ENCODE data around the gene AXDND1. TPM values are rescaled to one million over a fixed set of nuclear protein-coding genes. Genes with fewer than 3 reads are reported as not detected.
"Not testable (repeated sequence)": the region's sequence is repeated elsewhere in the genome, so short reads cannot be mapped to it uniquely, and the experiment has no call there.

The AXDND1 gene
- total RNA-seq, 5 donors from 2014 or later (not counting 1 experiment from before 2014, with no cell fraction given) = 0.19 to 1.5 (median 0.77) TPM; not detected in 2

DNA sequence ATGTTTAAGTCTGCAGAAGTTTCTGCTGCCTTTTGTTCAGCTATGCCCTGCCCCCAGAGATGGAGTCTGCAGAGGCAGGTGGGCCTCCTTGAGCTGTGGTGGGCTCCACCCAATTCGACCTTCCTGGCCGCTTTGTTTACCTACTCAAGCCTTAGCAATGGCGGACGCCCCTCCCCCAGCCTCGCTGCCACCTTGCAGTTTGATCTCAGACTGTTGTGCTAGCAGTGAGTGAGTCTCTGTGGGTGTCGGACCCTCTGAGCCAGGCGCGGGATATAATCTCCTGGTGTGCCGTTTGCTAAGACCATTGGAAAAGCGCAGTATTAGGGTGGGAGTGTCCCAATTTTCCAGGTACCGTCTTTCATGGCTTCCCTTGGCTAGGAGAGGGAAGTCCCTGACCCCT is 99.9 kb downstream of the AXDND1 start:
- H3K4me3 Mint-ChIP-seq; H3K27me3 ChIP-seq (replicated peaks in 1 of 2; ENCODE audit: control insufficient read depth in 2 of 2, extremely low read depth in 1 of 2, insufficient read depth in 2 of 2, low read length in 1 of 2); H3K27ac Mint-ChIP-seq; DNase-seq; H3K27me3 Mint-ChIP-seq; H3K4me3 ChIP-seq (ENCODE audit: control insufficient read depth in 1 of 2, extremely low read depth in 1 of 2, low read length in 1 of 2); H3K36me3 ChIP-seq (ENCODE audit: control insufficient read depth in 2 of 2, extremely low read depth in 1 of 2, insufficient read depth in 1 of 2, low read length in 1 of 2); CTCF ChIA-PET; H3K36me3 Mint-ChIP-seq; ATAC-seq (replicated peaks in 1 of 4); H3K4me1 ChIP-seq (ENCODE audit: control insufficient read depth in 1 of 2, extremely low read depth in 1 of 2, insufficient read depth in 2 of 2, low read length in 2 of 2); H3K4me1 Mint-ChIP-seq; H3K27ac ChIP-seq (ENCODE audit: low read length); H3K9me3 ChIP-seq: not testable (repeated sequence)
- WGBS (ENCODE audit: insufficient coverage) = 94% methylated on average over 9 of the region's 11 CpGs
- POLR2A ChIA-PET = interaction anchor here in 1 of 2 donors (0.6 kb wide), 1 partner anchor 16 kb away, joined by 6 read pairs; no protein-coding TSS in a partner anchor
- H3K9me3 Mint-ChIP-seq = peaks cover 5 to 11% (median 11%) of the 10 kb centered on the region in 3 donors

DNA sequence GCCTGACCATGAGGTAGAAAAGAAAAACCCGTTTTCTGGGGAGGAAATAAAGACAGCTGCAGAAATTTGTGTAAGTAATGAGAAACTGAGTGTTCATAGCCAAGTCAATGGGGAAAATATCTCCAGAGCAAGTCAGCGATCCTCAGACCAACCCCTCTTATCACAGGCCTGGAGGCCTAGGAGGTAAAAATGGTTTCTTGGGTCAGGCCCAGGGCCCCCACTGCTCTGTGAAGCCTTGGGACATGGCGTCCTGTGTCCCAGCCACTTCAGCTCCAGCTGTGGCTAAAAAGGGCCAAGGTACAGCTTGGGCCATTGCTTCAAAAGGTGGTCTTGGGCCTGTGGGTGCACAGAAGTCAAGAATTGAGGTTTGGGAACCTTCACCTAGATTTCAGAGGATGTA is 108.9 kb downstream of the AXDND1 start:
- H3K36me3 ChIP-seq (ENCODE audit: control insufficient read depth in 2 of 2, extremely low read depth in 1 of 2, insufficient read depth in 1 of 2, low read length in 1 of 2) = no peaks in the 10 kb centered on the region

DNA sequence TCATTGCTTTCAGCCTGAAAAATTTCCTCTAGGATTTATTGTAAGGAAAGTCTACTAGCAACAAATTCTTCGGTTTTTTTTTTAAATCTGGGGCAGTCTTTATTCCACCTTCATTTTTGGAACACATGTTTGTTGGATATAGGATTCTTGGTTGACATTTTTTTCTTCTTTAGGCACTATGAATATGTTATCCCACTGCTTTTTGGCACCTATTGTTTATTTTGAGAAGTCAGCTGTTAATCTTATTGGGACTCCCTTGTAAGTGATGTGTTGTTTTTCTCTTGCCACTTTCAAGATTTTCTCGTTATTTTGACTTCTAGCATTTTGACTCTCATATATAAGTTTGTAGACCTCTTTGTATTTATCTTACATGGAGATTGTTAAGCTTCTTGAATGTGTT is 110.7 kb downstream of the AXDND1 start:
- CTCF ChIA-PET = interaction anchor here in 1 of 2 donors (0.9 kb wide), 1 partner anchor 32 kb away, joined by 3 read pairs; no protein-coding TSS in a partner anchor
- H3K27me3 Mint-ChIP-seq = peaks cover 0 to 7% of the 10 kb centered on the region in 2 donors
- H3K9me3 Mint-ChIP-seq = peaks cover 27 to 43% (median 32%) of the 10 kb centered on the region in 3 donors
- Histone ChIP-seq H3K9me3 (peaks cover 4% of the 10 kb centered on the region), H3K36me3 (ENCODE audit: control insufficient read depth in 2 of 2, extremely low read depth in 1 of 2, insufficient read depth in 1 of 2, low read length in 1 of 2) (no peaks in the 10 kb centered on the region), H3K27me3 (replicated peaks in 1 of 2; ENCODE audit: control insufficient read depth in 2 of 2, extremely low read depth in 1 of 2, insufficient read depth in 2 of 2, low read length in 1 of 2) (peaks cover 0 to 8% of the 10 kb centered on the region in 2 experiments), H3K4me1 (ENCODE audit: control insufficient read depth in 1 of 2, extremely low read depth in 1 of 2, insufficient read depth in 2 of 2, low read length in 2 of 2) (no peaks in the 10 kb centered on the region), H3K27ac (ENCODE audit: low read length) (no peak overlapping the region), H3K4me3 (ENCODE audit: control insufficient read depth in 1 of 2, extremely low read depth in 1 of 2, low read length in 1 of 2) (no peak overlapping the region)
- DNase-seq (no peak), ATAC-seq (replicated peaks in 1 of 4) (no peak)
- H3K4me3 Mint-ChIP-seq = no peak overlapping the region
- no CpG with 5 or more reads among the region's 2 CpGs for WGBS (ENCODE audit: insufficient coverage)
- H3K36me3 Mint-ChIP-seq = peaks cover 5% of the 10 kb centered on the region
- no peaks in the 10 kb centered on the region for H3K4me1 Mint-ChIP-seq
- no peak overlapping the region for H3K27ac Mint-ChIP-seq
- POLR2A ChIA-PET = no interaction called here

More for the DNA sequence above, 108.9 kb downstream of the AXDND1 start:
- Mint-ChIP-seq H3K4me3 (no peak overlapping the region), H3K9me3 (peaks cover 23 to 38% (median 27%) of the 10 kb centered on the region in 3 donors), H3K27me3 (peaks cover 0 to 8% of the 10 kb centered on the region in 2 donors), H3K4me1 (no peaks in the 10 kb centered on the region), H3K27ac (no peak overlapping the region), H3K36me3 (peaks cover 5% of the 10 kb centered on the region)
- peaks cover 0 to 8% of the 10 kb centered on the region in 2 experiments for H3K27me3 ChIP-seq (replicated peaks in 1 of 2; ENCODE audit: control insufficient read depth in 2 of 2, extremely low read depth in 1 of 2, insufficient read depth in 2 of 2, low read length in 1 of 2)
- WGBS (ENCODE audit: insufficient coverage) = no CpG with 5 or more reads among the region's 3 CpGs
- H3K27ac ChIP-seq (ENCODE audit: low read length) = no peak overlapping the region
- DNase-seq = no peak
- CTCF ChIA-PET = no interaction called here
- no peak overlapping the region for H3K4me3 ChIP-seq (ENCODE audit: control insufficient read depth in 1 of 2, extremely low read depth in 1 of 2, low read length in 1 of 2)
- peaks cover 4% of the 10 kb centered on the region for H3K9me3 ChIP-seq
- POLR2A ChIA-PET = no interaction called here
- ATAC-seq (replicated peaks in 1 of 4) = no peak
- no peaks in the 10 kb centered on the region for H3K4me1 ChIP-seq (ENCODE audit: control insufficient read depth in 1 of 2, extremely low read depth in 1 of 2, insufficient read depth in 2 of 2, low read length in 2 of 2)

DNA sequence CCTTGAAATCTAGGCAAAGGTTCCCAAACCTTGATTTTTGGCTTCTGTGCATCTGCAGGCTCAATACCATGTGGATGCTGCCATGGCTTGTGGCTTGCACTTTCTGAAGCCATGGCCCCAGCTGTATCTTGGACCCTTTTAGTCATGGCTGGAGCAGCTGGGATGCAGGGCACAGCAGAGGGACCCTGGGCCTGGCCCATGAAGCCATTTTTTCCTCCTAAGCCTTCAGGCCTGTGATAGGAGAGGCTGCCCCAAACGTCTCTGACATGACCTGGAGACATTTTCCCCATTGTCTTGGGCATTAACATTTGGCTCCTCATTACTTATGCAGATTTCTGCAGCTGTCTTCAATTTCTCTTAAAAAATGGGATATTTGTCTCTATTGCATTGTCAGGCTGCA is 112.6 kb downstream of the AXDND1 start:
- H3K4me3 Mint-ChIP-seq = no peak overlapping the region
- WGBS (ENCODE audit: insufficient coverage) = no CpG with 5 or more reads among the region's 1 CpG
- no peaks in the 10 kb centered on the region for H3K36me3 ChIP-seq (ENCODE audit: control insufficient read depth in 2 of 2, extremely low read depth in 1 of 2, insufficient read depth in 1 of 2, low read length in 1 of 2)
- H3K27me3 Mint-ChIP-seq = peaks cover 0 to 6% of the 10 kb centered on the region in 2 donors
- peaks cover 4% of the 10 kb centered on the region for H3K9me3 ChIP-seq
- peaks cover 31 to 48% (median 32%) of the 10 kb centered on the region in 3 donors for H3K9me3 Mint-ChIP-seq
- no peaks in the 10 kb centered on the region for H3K4me1 ChIP-seq (ENCODE audit: control insufficient read depth in 1 of 2, extremely low read depth in 1 of 2, insufficient read depth in 2 of 2, low read length in 2 of 2)
- POLR2A ChIA-PET = no interaction called here
- no peak overlapping the region for H3K4me3 ChIP-seq (ENCODE audit: control insufficient read depth in 1 of 2, extremely low read depth in 1 of 2, low read length in 1 of 2)
- CTCF ChIA-PET = no interaction called here
- ATAC-seq (replicated peaks in 1 of 4) (no peak), DNase-seq (no peak)
- H3K27ac ChIP-seq (ENCODE audit: low read length) = no peak overlapping the region
- H3K27ac Mint-ChIP-seq = no peak overlapping the region
- peaks cover 0 to 8% of the 10 kb centered on the region in 2 experiments for H3K27me3 ChIP-seq (replicated peaks in 1 of 2; ENCODE audit: control insufficient read depth in 2 of 2, extremely low read depth in 1 of 2, insufficient read depth in 2 of 2, low read length in 1 of 2)
- no peaks in the 10 kb centered on the region for H3K4me1 Mint-ChIP-seq
- H3K36me3 Mint-ChIP-seq = peaks cover 5% of the 10 kb centered on the region

DNA sequence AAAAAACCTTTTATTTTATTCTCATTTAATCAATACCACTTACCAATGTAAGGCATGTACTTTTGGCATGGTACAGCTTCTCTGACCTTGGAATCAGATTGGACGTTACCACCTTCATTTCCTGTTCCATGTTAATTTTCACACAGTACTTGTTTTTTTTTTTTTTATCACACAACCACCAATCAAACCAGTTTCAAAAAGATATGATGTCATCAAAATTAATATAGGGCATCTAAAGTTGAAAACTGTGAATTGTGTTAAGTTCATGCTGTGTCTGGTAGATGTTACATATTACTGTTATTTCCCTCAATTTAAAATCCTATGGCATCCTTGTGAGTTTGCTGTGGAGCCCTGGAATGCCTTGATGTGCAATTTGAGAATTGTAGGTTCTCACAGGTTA is 124.8 kb downstream of the AXDND1 start:
- H3K36me3 ChIP-seq (ENCODE audit: control insufficient read depth in 2 of 2, extremely low read depth in 1 of 2, insufficient read depth in 1 of 2, low read length in 1 of 2) = no peaks in the 10 kb centered on the region
- POLR2A ChIA-PET = no interaction called here

DNA sequence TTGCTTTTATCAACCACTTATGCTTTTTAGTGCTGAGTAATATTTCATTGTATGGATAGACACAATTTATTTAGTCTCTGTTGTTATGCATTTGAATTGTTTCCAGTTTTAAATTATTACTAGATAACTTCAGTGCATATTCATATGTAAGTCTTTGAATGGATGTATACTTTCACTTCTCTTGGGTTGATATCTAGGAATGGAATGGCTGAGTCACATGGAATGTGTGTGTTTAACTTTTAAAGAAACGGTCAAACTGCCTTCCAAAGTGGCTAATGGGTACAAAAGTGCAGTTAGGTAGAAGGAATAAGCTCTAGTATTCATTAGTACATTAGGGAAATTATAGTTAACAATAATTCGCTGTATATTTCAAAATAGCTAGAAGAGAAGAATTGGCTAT is 127.6 kb downstream of the AXDND1 start:
- Histone ChIP-seq H3K4me1 (ENCODE audit: control insufficient read depth in 1 of 2, extremely low read depth in 1 of 2, insufficient read depth in 2 of 2, low read length in 2 of 2) (no peaks in the 10 kb centered on the region), H3K4me3 (ENCODE audit: control insufficient read depth in 1 of 2, extremely low read depth in 1 of 2, low read length in 1 of 2) (no peak overlapping the region), H3K9me3 (no peaks in the 10 kb centered on the region), H3K27me3 (replicated peaks in 1 of 2; ENCODE audit: control insufficient read depth in 2 of 2, extremely low read depth in 1 of 2, insufficient read depth in 2 of 2, low read length in 1 of 2) (no peaks in the 10 kb centered on the region), H3K36me3 (ENCODE audit: control insufficient read depth in 2 of 2, extremely low read depth in 1 of 2, insufficient read depth in 1 of 2, low read length in 1 of 2) (no peaks in the 10 kb centered on the region), H3K27ac (ENCODE audit: low read length) (no peak overlapping the region)
- no peaks in the 10 kb centered on the region for H3K36me3 Mint-ChIP-seq
- DNase-seq = no peak
- ATAC-seq (replicated peaks in 1 of 4) = no peak
- no peak overlapping the region for H3K4me3 Mint-ChIP-seq
- H3K4me1 Mint-ChIP-seq = no peaks in the 10 kb centered on the region
- no CpG with 5 or more reads among the region's 2 CpGs for WGBS (ENCODE audit: insufficient coverage)
- CTCF ChIA-PET = no interaction called here
- H3K9me3 Mint-ChIP-seq = peaks cover 0 to 8% (median 0%) of the 10 kb centered on the region in 3 donors
- H3K27ac Mint-ChIP-seq = no peak overlapping the region
- POLR2A ChIA-PET = interaction anchor here in 1 of 2 donors (0.6 kb wide), 1 partner anchor 299 kb away, joined by 3 read pairs; no protein-coding TSS in a partner anchor
- H3K27me3 Mint-ChIP-seq = peaks cover 0 to 22% of the 10 kb centered on the region in 2 donors

More for the DNA sequence above, 124.8 kb downstream of the AXDND1 start:
- Mint-ChIP-seq H3K4me1 (no peaks in the 10 kb centered on the region), H3K27ac (no peak overlapping the region), H3K9me3 (peaks cover 0 to 16% (median 10%) of the 10 kb centered on the region in 3 donors), H3K4me3 (no peak overlapping the region), H3K27me3 (peaks cover 0 to 7% of the 10 kb centered on the region in 2 donors), H3K36me3 (no peaks in the 10 kb centered on the region)
- Histone ChIP-seq H3K9me3 (no peaks in the 10 kb centered on the region), H3K27me3 (replicated peaks in 1 of 2; ENCODE audit: control insufficient read depth in 2 of 2, extremely low read depth in 1 of 2, insufficient read depth in 2 of 2, low read length in 1 of 2) (no peaks in the 10 kb centered on the region), H3K4me3 (ENCODE audit: control insufficient read depth in 1 of 2, extremely low read depth in 1 of 2, low read length in 1 of 2) (no peak overlapping the region), H3K27ac (ENCODE audit: low read length) (no peak overlapping the region), H3K4me1 (ENCODE audit: control insufficient read depth in 1 of 2, extremely low read depth in 1 of 2, insufficient read depth in 2 of 2, low read length in 2 of 2) (no peaks in the 10 kb centered on the region)
- CTCF ChIA-PET = no interaction called here
- no peak for ATAC-seq (replicated peaks in 1 of 4)
- no peak for DNase-seq
- no CpG with 5 or more reads among the region's 1 CpG for WGBS (ENCODE audit: insufficient coverage)
